Panc1 (cell line): ENCODE results near the gene HOXC4. TPM values are rescaled to one million over a fixed set of nuclear protein-coding genes. Genes with fewer than 3 reads are reported as not detected.

Source experiments
- ATAC-seq: fragments of 200-7000 bp; cut with Tn5 transposase; 2 replicates; pipeline ENCODE4 v1.9.1; 2020; ENCODE audit warnings: mild to moderate bottlenecking, moderate library complexity
- BruUV-seq: library from RNA; stranded (reverse); fragments of 400-500 nt; replicated peaks from 2 replicates; lab custom pipeline; 2021; lab: Mats Ljungman, UMichigan
- CTCF ChIA-PET: fragments of 300-600 bp; sonication (Branson Sonifier 250); formaldehyde crosslinking; loops from one replicate; lab custom pipeline; 2022; ENCODE audit warnings: antibody characterized with exemption; lab: Charles Lee
- POLR2A ChIA-PET: fragments of 300-600 bp; sonication (Branson Sonifier 250); formaldehyde crosslinking; loops from one replicate; lab custom pipeline; 2022; ENCODE audit warnings: antibody characterized with exemption; lab: Charles Lee
- DNase-seq: peaks from one replicate; pipeline ENCODE4 v3.0.0-alpha.2; 2010; ENCODE audit warnings: low read depth, low spot score
- H3K27ac ChIP-seq: 2 replicates; pipeline ENCODE4 v1.5.1; 2011; ENCODE audit warnings: mild to moderate bottlenecking, low read length, inconsistent platforms
- H3K27me3 ChIP-seq: fragments of 200-500 bp; sonication (Bioruptor generic); 2 replicates; pipeline ENCODE4 v1.6.0; 2014; ENCODE audit warnings: low read length, inconsistent platforms; ENCODE audit not compliant: control insufficient read depth, insufficient read depth
- H3K36me3 ChIP-seq: fragments of 200-500 bp; sonication (Bioruptor generic); 2 replicates; pipeline ENCODE4 v1.5.1; 2014; ENCODE audit warnings: inconsistent platforms, mild to moderate bottlenecking, low read length, moderate library complexity; ENCODE audit not compliant: control insufficient read depth, insufficient read depth
- H3K4me1 ChIP-seq: 2 replicates; pipeline ENCODE4 v1.5.1; 2011; ENCODE audit warnings: inconsistent platforms, mild to moderate bottlenecking, low read length, moderate library complexity; ENCODE audit not compliant: control insufficient read depth, insufficient read depth
- H3K4me3 ChIP-seq, 2 experiments: 2 replicates each; pipeline ENCODE4 v1.5.1; 2011 to 2012; ENCODE audit warnings: low read depth in 2 of 2, low read length in 2 of 2, mild to moderate bottlenecking in 2 of 2, inconsistent platforms in 1 of 2, moderate library complexity in 1 of 2
- H3K9me3 ChIP-seq: fragments of 200-500 bp; sonication (Bioruptor generic); 2 replicates; pipeline ENCODE4 v1.5.1; 2014; ENCODE audit warnings: low read depth, mild to moderate bottlenecking, inconsistent platforms, low read length, moderate library complexity; ENCODE audit not compliant: control insufficient read depth, insufficient read depth
- POLR2AphosphoS5 ChIP-seq: IDR thresholded peaks from 2 replicates; pipeline ENCODE4 v1.6.1; 2012; ENCODE audit warnings: mild to moderate bottlenecking, low read depth, low read length, moderate library complexity
- SIN3A ChIP-seq: IDR thresholded peaks from 2 replicates; pipeline ENCODE4 v1.6.1; 2012; ENCODE audit warnings: low read depth, mild to moderate bottlenecking, low read length, moderate library complexity, borderline replicate concordance; ENCODE audit not compliant: insufficient read depth
- TCF7L2 ChIP-seq: IDR thresholded peaks from 2 replicates; pipeline ENCODE4 v1.6.1; 2011; ENCODE audit warnings: mild to moderate bottlenecking, low read depth, low read length, inconsistent platforms
- in situ Hi-C: cut with HindIII; loops from 2 replicates; pipeline ENCODE4 v1.10.0; 2016; ENCODE audit warnings: low sequenced_read_pairs, low pct_unique_long_range_greater_than_20kb
- intact Hi-C: fragments of 100-400 bp; cut with micrococcal nuclease; formaldehyde crosslinking; loops from one replicate; pipeline ENCODE4 v1.10.0; 2022; ENCODE audit not compliant: unreplicated experiment
- total RNA-seq: library from RNA; stranded (reverse); gene quantifications from one replicate; pipeline ENCODE4 v1.2.1, GENCODE V29; 2021; ENCODE audit not compliant: unreplicated experiment
- TF ChIP-seq, protein P1 (sequence below), 2 experiments: IDR thresholded peaks; 2 replicates each; pipeline ENCODE4 v1.6.1; 2011 to 2012; ENCODE audit warnings: low read depth in 2 of 2, control low read depth in 1 of 2, low read length in 1 of 2, mild to moderate bottlenecking in 1 of 2, moderate library complexity in 1 of 2; ENCODE audit not compliant: insufficient read depth in 1 of 2
- TF ChIP-seq, protein P2 (sequence below): fragments of 450-650 bp; IDR thresholded peaks from 2 replicates; pipeline ENCODE4 v1.5.1; 2017; ENCODE audit warnings: mild to moderate bottlenecking

HOXC4 gene
- total RNA-seq, 1 experiment from 2014 or later = 22.7 TPM

DNA sequence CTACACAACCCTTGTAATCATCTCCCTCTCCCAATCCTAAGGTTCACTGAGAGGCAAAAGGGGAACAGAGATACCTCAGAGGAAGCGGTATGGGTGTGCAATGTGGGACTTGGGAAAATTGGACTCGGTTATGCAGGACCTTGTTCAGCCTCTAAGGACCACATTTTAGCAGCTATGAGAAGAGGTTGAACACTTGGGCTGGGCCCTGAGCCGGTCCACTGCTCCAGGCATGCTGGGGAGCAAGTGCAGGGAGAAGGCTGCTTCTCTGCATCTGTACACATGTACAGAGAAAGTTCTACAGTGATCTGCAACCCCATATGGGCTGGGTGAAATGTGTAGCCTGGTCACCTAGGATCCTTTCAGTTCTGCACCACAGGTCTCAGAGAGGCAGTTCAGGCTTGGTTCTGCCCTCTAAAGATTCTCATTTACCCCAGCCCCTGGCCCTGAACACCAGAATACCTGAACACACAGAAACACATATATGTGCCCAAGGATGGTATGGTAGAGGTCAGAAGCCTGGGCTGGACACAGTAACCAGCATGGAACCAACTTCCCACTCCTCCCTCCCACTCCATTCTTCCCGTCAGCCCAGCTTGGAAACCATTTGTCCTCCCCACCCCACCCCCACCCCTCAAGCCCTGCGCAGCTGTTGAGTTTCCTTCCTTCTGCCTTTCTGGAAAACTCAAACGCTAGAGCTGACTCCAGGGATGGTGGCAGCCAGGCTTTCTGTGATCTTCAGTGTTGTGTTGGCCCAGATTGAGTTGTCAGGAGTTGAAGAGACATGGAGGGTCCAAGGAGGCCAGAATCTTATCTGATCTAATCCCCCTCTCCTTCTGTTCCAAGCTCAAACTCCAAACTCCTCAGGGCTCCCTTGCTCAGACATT lies 10.4 kb upstream of the HOXC4 start:
- H3K27me3 ChIP-seq = no peaks in the 10 kb centered on the region
- BruUV-seq = no TSS peak
- ATAC-seq (no peak), DNase-seq (no peak)
- no peak overlapping the region for H3K4me3 ChIP-seq
- ChIA-PET POLR2A (interaction anchor here (0.6 kb wide), 1 partner anchor 9 kb away, joined by 6 read pairs; no protein-coding TSS in a partner anchor), CTCF (no interaction called here)
- intact Hi-C loops = no loop called here
- TF ChIP-seq, protein P1, sequence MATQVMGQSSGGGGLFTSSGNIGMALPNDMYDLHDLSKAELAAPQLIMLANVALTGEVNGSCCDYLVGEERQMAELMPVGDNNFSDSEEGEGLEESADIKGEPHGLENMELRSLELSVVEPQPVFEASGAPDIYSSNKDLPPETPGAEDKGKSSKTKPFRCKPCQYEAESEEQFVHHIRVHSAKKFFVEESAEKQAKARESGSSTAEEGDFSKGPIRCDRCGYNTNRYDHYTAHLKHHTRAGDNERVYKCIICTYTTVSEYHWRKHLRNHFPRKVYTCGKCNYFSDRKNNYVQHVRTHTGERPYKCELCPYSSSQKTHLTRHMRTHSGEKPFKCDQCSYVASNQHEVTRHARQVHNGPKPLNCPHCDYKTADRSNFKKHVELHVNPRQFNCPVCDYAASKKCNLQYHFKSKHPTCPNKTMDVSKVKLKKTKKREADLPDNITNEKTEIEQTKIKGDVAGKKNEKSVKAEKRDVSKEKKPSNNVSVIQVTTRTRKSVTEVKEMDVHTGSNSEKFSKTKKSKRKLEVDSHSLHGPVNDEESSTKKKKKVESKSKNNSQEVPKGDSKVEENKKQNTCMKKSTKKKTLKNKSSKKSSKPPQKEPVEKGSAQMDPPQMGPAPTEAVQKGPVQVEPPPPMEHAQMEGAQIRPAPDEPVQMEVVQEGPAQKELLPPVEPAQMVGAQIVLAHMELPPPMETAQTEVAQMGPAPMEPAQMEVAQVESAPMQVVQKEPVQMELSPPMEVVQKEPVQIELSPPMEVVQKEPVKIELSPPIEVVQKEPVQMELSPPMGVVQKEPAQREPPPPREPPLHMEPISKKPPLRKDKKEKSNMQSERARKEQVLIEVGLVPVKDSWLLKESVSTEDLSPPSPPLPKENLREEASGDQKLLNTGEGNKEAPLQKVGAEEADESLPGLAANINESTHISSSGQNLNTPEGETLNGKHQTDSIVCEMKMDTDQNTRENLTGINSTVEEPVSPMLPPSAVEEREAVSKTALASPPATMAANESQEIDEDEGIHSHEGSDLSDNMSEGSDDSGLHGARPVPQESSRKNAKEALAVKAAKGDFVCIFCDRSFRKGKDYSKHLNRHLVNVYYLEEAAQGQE (IDR thresholded peaks at IDR 0.05; ENCODE audit: insufficient read depth in 1 of 2, low read depth in 2 of 2, low read length in 1 of 2) = no peak
- TF ChIP-seq TCF7L2 = no peak
- TF ChIP-seq, protein P2, sequence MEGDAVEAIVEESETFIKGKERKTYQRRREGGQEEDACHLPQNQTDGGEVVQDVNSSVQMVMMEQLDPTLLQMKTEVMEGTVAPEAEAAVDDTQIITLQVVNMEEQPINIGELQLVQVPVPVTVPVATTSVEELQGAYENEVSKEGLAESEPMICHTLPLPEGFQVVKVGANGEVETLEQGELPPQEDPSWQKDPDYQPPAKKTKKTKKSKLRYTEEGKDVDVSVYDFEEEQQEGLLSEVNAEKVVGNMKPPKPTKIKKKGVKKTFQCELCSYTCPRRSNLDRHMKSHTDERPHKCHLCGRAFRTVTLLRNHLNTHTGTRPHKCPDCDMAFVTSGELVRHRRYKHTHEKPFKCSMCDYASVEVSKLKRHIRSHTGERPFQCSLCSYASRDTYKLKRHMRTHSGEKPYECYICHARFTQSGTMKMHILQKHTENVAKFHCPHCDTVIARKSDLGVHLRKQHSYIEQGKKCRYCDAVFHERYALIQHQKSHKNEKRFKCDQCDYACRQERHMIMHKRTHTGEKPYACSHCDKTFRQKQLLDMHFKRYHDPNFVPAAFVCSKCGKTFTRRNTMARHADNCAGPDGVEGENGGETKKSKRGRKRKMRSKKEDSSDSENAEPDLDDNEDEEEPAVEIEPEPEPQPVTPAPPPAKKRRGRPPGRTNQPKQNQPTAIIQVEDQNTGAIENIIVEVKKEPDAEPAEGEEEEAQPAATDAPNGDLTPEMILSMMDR = no peak
- no peak for TF ChIP-seq SIN3A
- TF ChIP-seq POLR2AphosphoS5 = no peak
- in situ Hi-C loops = no loop called here
- no peaks in the 10 kb centered on the region for H3K9me3 ChIP-seq
- no peaks in the 10 kb centered on the region for H3K36me3 ChIP-seq
- peak overlapping the region; percentile 49 for H3K27ac ChIP-seq
- H3K4me1 ChIP-seq = peaks cover 84% of the 10 kb centered on the region

DNA sequence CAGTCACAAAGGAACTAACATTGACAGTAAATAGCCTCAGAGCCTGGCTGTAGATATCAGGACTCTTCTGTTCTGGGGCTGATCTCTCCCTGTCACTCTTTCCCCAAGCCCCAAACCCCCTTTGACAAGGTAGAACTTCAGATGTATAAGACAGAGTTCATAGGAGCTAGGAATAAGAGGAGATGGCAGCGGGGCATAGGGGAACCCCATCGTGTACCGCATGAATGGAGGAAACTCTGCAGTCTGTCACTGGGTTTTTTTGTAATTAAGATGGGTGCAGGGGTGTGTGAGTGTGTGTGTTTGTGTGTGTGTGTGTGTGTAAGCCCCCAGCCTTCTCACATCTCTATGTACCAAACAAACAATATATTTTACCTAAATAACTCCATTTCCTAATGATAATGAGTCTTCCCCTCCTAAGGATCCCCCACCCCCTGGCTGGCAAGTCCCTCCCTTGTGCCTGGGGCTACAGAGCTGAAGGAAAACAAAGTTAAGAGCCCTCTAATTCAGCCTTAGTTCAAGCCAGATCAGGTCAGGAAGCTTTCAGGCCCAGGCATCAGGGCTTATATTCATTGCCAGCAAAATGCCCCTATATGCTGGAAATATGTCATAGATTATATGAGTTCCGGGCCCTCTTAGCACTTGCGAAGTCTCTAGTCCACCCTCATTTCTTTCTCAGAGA lies 9.1 kb upstream of the HOXC4 start:
- no peak for TF ChIP-seq POLR2AphosphoS5
- TF ChIP-seq TCF7L2 = no peak
- TF ChIP-seq, protein P2 = no peak
- TF ChIP-seq, protein P1 (IDR thresholded peaks at IDR 0.05; ENCODE audit: insufficient read depth in 1 of 2, low read depth in 2 of 2, low read length in 1 of 2) = no peak
- no peak for TF ChIP-seq SIN3A
- H3K4me1 ChIP-seq = peaks cover 83% of the 10 kb centered on the region
- in situ Hi-C loops (no loop called here), intact Hi-C loops (no loop called here)
- no peak overlapping the region for H3K4me3 ChIP-seq
- H3K27me3 ChIP-seq = no peaks in the 10 kb centered on the region
- ChIA-PET POLR2A (no interaction called here), CTCF (no interaction called here)
- no peaks in the 10 kb centered on the region for H3K36me3 ChIP-seq
- ATAC-seq (no peak), DNase-seq (no peak)
- TSS peak; percentile 36 for BruUV-seq
- H3K9me3 ChIP-seq = no peaks in the 10 kb centered on the region
- H3K27ac ChIP-seq = peak overlapping the region; percentile 57; the same call in 1 of the 2 replicates
